ENCODE measurements around the gene UST. TPM values are rescaled to one million over a fixed set of nuclear protein-coding genes. Genes with fewer than 3 reads are reported as not detected.

Gene UST
- total and polyA plus RNA-seq, 2 of the 8 experiments (the other 6 are each of a cell fraction or from before 2014, with no cell fraction given), result 13.5 to 34.5 TPM

DNA sequence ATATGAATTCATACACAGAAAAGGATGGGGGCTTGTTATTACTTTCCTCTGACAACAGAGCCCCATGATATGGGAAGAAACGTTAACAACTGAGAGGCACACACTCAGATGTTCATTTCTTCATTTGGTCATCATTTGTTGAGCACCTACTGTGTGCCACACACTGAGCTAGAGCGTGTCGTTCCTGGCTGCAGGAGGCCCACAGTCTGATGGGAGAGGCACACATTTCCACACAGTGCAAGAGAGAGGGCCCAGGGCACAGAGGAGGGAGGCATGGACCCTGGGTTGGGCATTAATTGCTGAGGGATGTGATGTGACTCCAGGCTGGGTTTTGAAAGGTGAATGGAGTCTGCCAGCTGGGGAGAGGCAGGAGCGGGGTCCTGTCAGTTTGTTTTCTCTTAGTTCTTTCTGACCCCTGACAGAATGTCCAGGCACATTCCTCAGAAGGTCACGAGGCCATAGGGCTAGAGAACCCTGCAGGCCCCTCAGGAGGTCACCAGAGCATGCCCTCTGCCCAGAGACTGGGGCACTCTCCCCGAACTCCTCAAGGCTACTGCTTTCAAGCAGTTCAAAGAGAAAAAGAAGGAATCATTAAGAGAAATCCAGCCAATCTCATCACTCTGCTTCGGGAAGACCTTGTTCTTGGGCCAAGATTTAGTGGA is 216.2 kb downstream of the UST start (continued):
- TF ChIP-seq, protein P1, sequence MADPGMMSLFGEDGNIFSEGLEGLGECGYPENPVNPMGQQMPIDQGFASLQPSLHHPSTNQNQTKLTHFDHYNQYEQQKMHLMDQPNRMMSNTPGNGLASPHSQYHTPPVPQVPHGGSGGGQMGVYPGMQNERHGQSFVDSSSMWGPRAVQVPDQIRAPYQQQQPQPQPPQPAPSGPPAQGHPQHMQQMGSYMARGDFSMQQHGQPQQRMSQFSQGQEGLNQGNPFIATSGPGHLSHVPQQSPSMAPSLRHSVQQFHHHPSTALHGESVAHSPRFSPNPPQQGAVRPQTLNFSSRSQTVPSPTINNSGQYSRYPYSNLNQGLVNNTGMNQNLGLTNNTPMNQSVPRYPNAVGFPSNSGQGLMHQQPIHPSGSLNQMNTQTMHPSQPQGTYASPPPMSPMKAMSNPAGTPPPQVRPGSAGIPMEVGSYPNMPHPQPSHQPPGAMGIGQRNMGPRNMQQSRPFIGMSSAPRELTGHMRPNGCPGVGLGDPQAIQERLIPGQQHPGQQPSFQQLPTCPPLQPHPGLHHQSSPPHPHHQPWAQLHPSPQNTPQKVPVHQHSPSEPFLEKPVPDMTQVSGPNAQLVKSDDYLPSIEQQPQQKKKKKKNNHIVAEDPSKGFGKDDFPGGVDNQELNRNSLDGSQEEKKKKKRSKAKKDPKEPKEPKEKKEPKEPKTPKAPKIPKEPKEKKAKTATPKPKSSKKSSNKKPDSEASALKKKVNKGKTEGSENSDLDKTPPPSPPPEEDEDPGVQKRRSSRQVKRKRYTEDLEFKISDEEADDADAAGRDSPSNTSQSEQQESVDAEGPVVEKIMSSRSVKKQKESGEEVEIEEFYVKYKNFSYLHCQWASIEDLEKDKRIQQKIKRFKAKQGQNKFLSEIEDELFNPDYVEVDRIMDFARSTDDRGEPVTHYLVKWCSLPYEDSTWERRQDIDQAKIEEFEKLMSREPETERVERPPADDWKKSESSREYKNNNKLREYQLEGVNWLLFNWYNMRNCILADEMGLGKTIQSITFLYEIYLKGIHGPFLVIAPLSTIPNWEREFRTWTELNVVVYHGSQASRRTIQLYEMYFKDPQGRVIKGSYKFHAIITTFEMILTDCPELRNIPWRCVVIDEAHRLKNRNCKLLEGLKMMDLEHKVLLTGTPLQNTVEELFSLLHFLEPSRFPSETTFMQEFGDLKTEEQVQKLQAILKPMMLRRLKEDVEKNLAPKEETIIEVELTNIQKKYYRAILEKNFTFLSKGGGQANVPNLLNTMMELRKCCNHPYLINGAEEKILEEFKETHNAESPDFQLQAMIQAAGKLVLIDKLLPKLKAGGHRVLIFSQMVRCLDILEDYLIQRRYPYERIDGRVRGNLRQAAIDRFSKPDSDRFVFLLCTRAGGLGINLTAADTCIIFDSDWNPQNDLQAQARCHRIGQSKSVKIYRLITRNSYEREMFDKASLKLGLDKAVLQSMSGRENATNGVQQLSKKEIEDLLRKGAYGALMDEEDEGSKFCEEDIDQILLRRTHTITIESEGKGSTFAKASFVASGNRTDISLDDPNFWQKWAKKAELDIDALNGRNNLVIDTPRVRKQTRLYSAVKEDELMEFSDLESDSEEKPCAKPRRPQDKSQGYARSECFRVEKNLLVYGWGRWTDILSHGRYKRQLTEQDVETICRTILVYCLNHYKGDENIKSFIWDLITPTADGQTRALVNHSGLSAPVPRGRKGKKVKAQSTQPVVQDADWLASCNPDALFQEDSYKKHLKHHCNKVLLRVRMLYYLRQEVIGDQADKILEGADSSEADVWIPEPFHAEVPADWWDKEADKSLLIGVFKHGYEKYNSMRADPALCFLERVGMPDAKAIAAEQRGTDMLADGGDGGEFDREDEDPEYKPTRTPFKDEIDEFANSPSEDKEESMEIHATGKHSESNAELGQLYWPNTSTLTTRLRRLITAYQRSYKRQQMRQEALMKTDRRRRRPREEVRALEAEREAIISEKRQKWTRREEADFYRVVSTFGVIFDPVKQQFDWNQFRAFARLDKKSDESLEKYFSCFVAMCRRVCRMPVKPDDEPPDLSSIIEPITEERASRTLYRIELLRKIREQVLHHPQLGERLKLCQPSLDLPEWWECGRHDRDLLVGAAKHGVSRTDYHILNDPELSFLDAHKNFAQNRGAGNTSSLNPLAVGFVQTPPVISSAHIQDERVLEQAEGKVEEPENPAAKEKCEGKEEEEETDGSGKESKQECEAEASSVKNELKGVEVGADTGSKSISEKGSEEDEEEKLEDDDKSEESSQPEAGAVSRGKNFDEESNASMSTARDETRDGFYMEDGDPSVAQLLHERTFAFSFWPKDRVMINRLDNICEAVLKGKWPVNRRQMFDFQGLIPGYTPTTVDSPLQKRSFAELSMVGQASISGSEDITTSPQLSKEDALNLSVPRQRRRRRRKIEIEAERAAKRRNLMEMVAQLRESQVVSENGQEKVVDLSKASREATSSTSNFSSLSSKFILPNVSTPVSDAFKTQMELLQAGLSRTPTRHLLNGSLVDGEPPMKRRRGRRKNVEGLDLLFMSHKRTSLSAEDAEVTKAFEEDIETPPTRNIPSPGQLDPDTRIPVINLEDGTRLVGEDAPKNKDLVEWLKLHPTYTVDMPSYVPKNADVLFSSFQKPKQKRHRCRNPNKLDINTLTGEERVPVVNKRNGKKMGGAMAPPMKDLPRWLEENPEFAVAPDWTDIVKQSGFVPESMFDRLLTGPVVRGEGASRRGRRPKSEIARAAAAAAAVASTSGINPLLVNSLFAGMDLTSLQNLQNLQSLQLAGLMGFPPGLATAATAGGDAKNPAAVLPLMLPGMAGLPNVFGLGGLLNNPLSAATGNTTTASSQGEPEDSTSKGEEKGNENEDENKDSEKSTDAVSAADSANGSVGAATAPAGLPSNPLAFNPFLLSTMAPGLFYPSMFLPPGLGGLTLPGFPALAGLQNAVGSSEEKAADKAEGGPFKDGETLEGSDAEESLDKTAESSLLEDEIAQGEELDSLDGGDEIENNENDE (IDR thresholded peaks at IDR 0.05; ENCODE audit: insufficient replicate concordance, low read length), result no peak
- TF ChIP-seq YY1 (IDR thresholded peaks at IDR 0.05; ENCODE audit: low read depth, low read length) (no peak), KDM4A (IDR thresholded peaks at IDR 0.05; ENCODE audit: low read depth, low read length, severe bottlenecking) (no peak), SAP30 (IDR thresholded peaks at IDR 0.05; ENCODE audit: insufficient read depth, insufficient replicate concordance, low read length) (no peak), BRCA1 (IDR thresholded peaks at IDR 0.05; ENCODE audit: low read depth, low read length) (no peak)

Data from H1 (cell line).